Breast epithelium (tissue), 4 donors: ENCODE data around the gene POLR3K. TPM values are rescaled to one million over a fixed set of nuclear protein-coding genes. Genes with fewer than 3 reads are reported as not detected.
"Not testable (repeated sequence)": the region's sequence is repeated elsewhere in the genome, so short reads cannot be mapped to it uniquely, and the experiment has no call there.

Source experiments
- DNase-seq, 2 donors: peaks; one replicate each; pipeline ENCODE4 v3.0.0-alpha.2; 2019; ENCODE audit warnings: low spot score in 2 of 2
- H3K27ac ChIP-seq, 2 donors: fragments of 200-600 bp; sonication (generic) in 1 of 2; one replicate each; pipeline ENCODE4 v1.5.1; 2016 to 2019; ENCODE audit warnings: mild to moderate bottlenecking in 1 of 2
- H3K27me3 ChIP-seq, 2 donors: fragments of 200-600 bp; sonication (generic) in 1 of 2; one replicate each; pipeline versions ENCODE4 v1.5.1 to v1.6.0; 2017 to 2019; ENCODE audit warnings: control low read depth in 1 of 2, mild to moderate bottlenecking in 1 of 2
- H3K36me3 ChIP-seq: fragments of 200-600 bp; one replicate; pipeline ENCODE4 v1.5.1; 2019
- H3K4me1 ChIP-seq, 2 donors: fragments of 200-600 bp; sonication (generic); one replicate each; pipeline ENCODE4 v1.5.1; 2016 to 2019; ENCODE audit warnings: control low read depth in 1 of 2
- H3K4me3 ChIP-seq, 3 donors: fragments of 200-600 bp; sonication (generic); 1 replicate in 2 of 3; 2 replicates in 1 of 3; pipeline ENCODE4 v1.5.1; 2016 to 2019; ENCODE audit warnings: mild to moderate bottlenecking in 3 of 3, moderate library complexity in 2 of 3
- H3K9me3 ChIP-seq, 2 donors: fragments of 200-600 bp; sonication (generic) in 1 of 2; one replicate each; pipeline ENCODE4 v1.5.1; 2016 to 2019; ENCODE audit warnings: control low read depth in 1 of 2
- POLR2A ChIP-seq: fragments of 450-650 bp; IDR thresholded peaks from one replicate; pipeline ENCODE4 v1.6.1; 2016; ENCODE audit warnings: antibody characterized with exemption, mild to moderate bottlenecking, moderate library complexity
- POLR2AphosphoS5 ChIP-seq, 3 donors: sonication (generic); formaldehyde crosslinking; IDR thresholded peaks; one replicate each; pipeline ENCODE4 v1.6.1; 2017; ENCODE audit warnings: antibody characterized with exemption in 3 of 3
- intact Hi-C: fragments of 100-400 bp; cut with DNase I; formaldehyde crosslinking; loops from one replicate; pipeline ENCODE4 v1.15.1; 2023; ENCODE audit warnings: low total_unique reads
- total RNA-seq, 3 donors: library from RNA; depleted of rRNA; stranded (reverse); fragments of >200 nt; gene quantifications; one replicate each; pipeline ENCODE4 v1.1.0, GENCODE V29; 2016
- TF ChIP-seq, protein P1 (sequence below), 3 donors: fragments of 450-650 bp; IDR thresholded peaks; one replicate each; pipeline ENCODE4 v1.5.1; 2016 to 2017; ENCODE audit warnings: antibody characterized with exemption in 3 of 3, mild to moderate bottlenecking in 3 of 3, moderate library complexity in 3 of 3

POLR3K gene
- total RNA-seq, 3 donors from 2014 or later, result 3.8 to 6.9 (median 6.6) TPM

- Histone ChIP-seq H3K4me3 (no peak overlapping the region), H3K27me3 (no peaks in the 10 kb centered on the region), H3K4me1 (peaks cover 0 to 3% of the 10 kb centered on the region in 2 donors), H3K9me3 (no peaks in the 10 kb centered on the region), H3K36me3 (no peaks in the 10 kb centered on the region), H3K27ac (peak overlapping the region in 1 of 2 donors; percentile 55)
- no peak for DNase-seq
- intact Hi-C loops, result no loop called here
- no peak for TF ChIP-seq POLR2A
- no peak for TF ChIP-seq POLR2AphosphoS5 (IDR thresholded peaks at IDR 0.05)
- TF ChIP-seq, protein P1, sequence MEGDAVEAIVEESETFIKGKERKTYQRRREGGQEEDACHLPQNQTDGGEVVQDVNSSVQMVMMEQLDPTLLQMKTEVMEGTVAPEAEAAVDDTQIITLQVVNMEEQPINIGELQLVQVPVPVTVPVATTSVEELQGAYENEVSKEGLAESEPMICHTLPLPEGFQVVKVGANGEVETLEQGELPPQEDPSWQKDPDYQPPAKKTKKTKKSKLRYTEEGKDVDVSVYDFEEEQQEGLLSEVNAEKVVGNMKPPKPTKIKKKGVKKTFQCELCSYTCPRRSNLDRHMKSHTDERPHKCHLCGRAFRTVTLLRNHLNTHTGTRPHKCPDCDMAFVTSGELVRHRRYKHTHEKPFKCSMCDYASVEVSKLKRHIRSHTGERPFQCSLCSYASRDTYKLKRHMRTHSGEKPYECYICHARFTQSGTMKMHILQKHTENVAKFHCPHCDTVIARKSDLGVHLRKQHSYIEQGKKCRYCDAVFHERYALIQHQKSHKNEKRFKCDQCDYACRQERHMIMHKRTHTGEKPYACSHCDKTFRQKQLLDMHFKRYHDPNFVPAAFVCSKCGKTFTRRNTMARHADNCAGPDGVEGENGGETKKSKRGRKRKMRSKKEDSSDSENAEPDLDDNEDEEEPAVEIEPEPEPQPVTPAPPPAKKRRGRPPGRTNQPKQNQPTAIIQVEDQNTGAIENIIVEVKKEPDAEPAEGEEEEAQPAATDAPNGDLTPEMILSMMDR (IDR thresholded peaks at IDR 0.05), result no peak
Observed at GRCh38 chr16:35678-36305, 17.6 kb downstream of the POLR3K start.

GRCh38 chr16:35011-35677 is 18.3 kb downstream of the POLR3K start:
- no peak overlapping the region for H3K4me3 ChIP-seq
- intact Hi-C loops, result no loop called here
- TF ChIP-seq, protein P1 (IDR thresholded peaks at IDR 0.05), result no peak
- TF ChIP-seq POLR2A, result no peak
- no peak for TF ChIP-seq POLR2AphosphoS5 (IDR thresholded peaks at IDR 0.05)
- DNase-seq, result no peak
- H3K4me1 ChIP-seq, result peaks cover 0 to 3% of the 10 kb centered on the region in 2 donors
- H3K9me3 ChIP-seq, result no peaks in the 10 kb centered on the region
- H3K36me3 ChIP-seq, result no peaks in the 10 kb centered on the region
- H3K27me3 ChIP-seq, result no peaks in the 10 kb centered on the region
- peak overlapping the region in 1 of 2 donors; percentile 55 for H3K27ac ChIP-seq

GRCh38 chr16:34648-34987 is 18.8 kb downstream of the POLR3K start:
- no peaks in the 10 kb centered on the region for H3K9me3 ChIP-seq
- no peaks in the 10 kb centered on the region for H3K27me3 ChIP-seq
- intact Hi-C loops, result no loop called here
- no peak for TF ChIP-seq POLR2A
- TF ChIP-seq, protein P1 (IDR thresholded peaks at IDR 0.05), result no peak
- TF ChIP-seq POLR2AphosphoS5 (IDR thresholded peaks at IDR 0.05), result no peak
- H3K27ac ChIP-seq, result no peak overlapping the region
- no peaks in the 10 kb centered on the region for H3K36me3 ChIP-seq
- H3K4me3 ChIP-seq, result no peak overlapping the region
- peaks cover 0 to 3% of the 10 kb centered on the region in 2 donors for H3K4me1 ChIP-seq
- DNase-seq, result no peak

DNA sequence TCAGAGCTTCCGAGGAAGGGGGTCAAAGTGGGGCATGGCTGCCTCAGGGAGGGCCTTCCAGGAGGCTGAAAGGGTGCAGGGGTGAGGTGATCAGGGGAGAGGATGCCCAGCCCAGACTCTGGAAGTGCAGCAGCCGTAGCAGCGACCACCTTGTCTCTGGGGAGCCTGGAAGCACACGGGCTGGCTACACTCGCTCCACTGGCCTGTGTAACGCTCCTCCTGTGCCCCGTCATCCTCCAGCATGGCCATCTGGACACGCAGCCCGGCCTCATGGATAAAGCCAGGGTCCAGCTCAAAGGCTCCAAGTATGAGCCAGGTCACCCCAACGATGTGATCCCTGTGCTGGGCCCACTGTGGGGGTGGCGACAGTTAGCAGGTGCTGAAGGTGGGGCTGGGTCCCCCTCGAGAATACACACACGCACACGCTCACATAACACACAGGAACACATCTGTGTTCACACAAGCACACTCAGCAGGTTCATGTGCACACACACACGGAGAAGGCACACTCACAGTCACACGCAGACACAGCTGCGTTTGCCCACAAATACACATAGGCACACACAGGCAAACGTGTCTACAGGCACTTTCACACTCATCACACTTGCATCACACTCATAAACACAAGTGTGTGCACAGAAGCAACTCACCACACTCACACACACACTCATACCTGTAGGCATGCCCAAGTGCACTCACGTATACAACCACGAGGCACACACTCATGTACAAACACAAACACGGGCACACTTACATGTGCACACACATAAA is 19.3 kb downstream of the POLR3K start:
- no peak overlapping the region for H3K27ac ChIP-seq
- H3K36me3 ChIP-seq, result no peaks in the 10 kb centered on the region
- H3K4me3 ChIP-seq, result no peak overlapping the region
- peaks cover 0 to under 1% of the 10 kb centered on the region in 2 donors for H3K4me1 ChIP-seq
- intact Hi-C loops, result no loop called here
- no peak for DNase-seq
- TF ChIP-seq POLR2A, result no peak
- TF ChIP-seq, protein P1 (IDR thresholded peaks at IDR 0.05), result no peak
- no peak for TF ChIP-seq POLR2AphosphoS5 (IDR thresholded peaks at IDR 0.05)
- H3K9me3 ChIP-seq, result no peaks in the 10 kb centered on the region
- H3K27me3 ChIP-seq, result no peaks in the 10 kb centered on the region

DNA sequence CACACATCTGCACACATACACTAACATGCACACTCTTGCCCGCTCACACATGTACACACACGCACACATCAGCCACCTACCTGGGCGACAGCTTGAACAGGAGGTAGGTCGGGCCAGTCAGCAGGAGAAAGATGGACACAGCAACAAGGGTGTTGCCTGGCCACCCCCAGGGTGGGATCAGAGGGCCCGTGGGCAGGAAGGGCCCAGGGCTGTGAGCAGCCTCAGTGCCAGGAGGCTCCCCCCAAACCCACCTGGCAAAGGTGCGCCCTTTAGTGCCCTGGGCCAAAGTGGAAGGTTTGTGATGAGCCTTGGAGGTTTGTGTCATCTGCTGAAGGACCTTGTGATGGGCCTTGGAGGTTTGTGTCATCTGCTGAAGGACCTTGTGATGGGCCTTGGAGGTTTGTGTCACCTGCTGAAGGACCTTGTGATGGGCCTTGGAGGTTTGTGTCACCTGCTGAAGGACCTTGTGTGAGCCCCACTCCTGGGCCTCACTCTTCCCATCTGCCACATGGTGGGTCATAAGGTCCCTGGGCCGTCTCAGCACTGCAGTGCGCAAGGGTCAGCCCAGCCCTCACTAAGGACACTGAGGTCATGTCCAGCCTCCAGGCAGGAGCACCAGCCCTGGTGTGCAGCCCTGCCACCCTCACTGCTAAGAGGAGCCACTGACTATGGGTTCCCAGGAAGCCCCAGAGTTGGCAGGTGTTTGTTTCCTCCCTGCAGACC is 20.1 kb downstream of the POLR3K start:
- H3K4me3 ChIP-seq, intact Hi-C loops, H3K27me3 ChIP-seq, H3K9me3 ChIP-seq, DNase-seq, H3K4me1 ChIP-seq, H3K27ac ChIP-seq, H3K36me3 ChIP-seq: not testable (repeated sequence)

- H3K4me3 ChIP-seq, H3K27ac ChIP-seq, H3K36me3 ChIP-seq, H3K4me1 ChIP-seq, H3K9me3 ChIP-seq, intact Hi-C loops, DNase-seq, H3K27me3 ChIP-seq: not testable (repeated sequence)
Observed at GRCh38 chr16:30627-31026, 22.8 kb downstream of the POLR3K start.

DNA sequence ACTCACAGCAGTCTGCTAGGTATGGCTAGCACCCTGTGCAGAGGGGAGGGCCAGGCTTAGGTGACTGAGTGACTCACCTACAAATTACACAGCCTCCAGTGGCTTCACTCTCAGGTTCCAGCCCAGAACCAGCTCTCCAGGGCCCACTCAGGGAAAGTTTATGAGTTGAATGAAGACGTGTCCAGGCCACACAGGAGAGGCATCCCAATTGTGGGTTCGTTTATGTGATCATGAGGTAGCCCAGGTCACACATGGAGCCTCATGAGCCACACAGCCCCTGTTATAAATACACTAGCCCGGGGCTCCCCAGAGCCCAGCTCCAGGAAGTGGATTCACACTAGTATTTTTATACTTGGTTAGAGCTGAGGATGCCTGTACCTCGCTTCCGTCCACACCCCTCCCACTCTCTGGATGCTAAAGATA is 27.5 kb downstream of the POLR3K start:
- intact Hi-C loops, H3K4me1 ChIP-seq: not testable (repeated sequence)

GRCh38 chr16:24151-24550 is 29.3 kb downstream of the POLR3K start:
- H3K4me1 ChIP-seq, DNase-seq, H3K27ac ChIP-seq, H3K9me3 ChIP-seq, intact Hi-C loops, H3K4me3 ChIP-seq, H3K36me3 ChIP-seq, H3K27me3 ChIP-seq: not testable (repeated sequence)

More for the DNA sequence above, 27.5 kb downstream of the POLR3K start:
- not testable (repeated sequence) for H3K4me3 ChIP-seq, H3K9me3 ChIP-seq, H3K36me3 ChIP-seq, DNase-seq, H3K27ac ChIP-seq, H3K27me3 ChIP-seq
